Sigmoid colon (tissue), 4 donors: ENCODE data around the gene PPP1R12A.
"Not testable (repeated sequence)": the region's sequence is repeated elsewhere in the genome, so short reads cannot be mapped to it uniquely, and the experiment has no call there.

Experiments
- CTCF ChIP-seq, 4 experiments: fragments of 450-650 bp in 3 of 4; fragments of 200-600 bp in 1 of 4; IDR thresholded peaks; one replicate each; pipeline ENCODE4 v1.5.1; 2016 to 2019; ENCODE audit warnings: antibody characterized with exemption in 4 of 4, mild to moderate bottlenecking in 3 of 4, moderate library complexity in 2 of 4
- EP300 ChIP-seq, 4 donors: sonication (generic); formaldehyde crosslinking; IDR thresholded peaks; one replicate each; pipeline ENCODE4 v1.6.1; 2017; ENCODE audit warnings: antibody characterized with exemption in 4 of 4
- POLR2A ChIP-seq, 2 donors: fragments of 450-650 bp; IDR thresholded peaks; one replicate each; pipeline ENCODE4 v1.6.1; 2016; ENCODE audit warnings: antibody characterized with exemption in 2 of 2, mild to moderate bottlenecking in 2 of 2, moderate library complexity in 2 of 2

- not testable (repeated sequence) for TF ChIP-seq CTCF, EP300, POLR2A (IDR thresholded peaks at IDR 0.05)
These were observed 150.4 kb downstream of the PPP1R12A start for GRCh38 chr12:79784366-79785065.
